CD14-positive monocyte (primary cell): ENCODE measurements around the gene TMEM82. TPM values are rescaled to one million over a fixed set of nuclear protein-coding genes. Genes with fewer than 3 reads are reported as not detected.

ENCODE experiments used
- DNase-seq, 3 donors: peaks; one replicate each; pipeline ENCODE4 v3.0.0-alpha.2; 2011 to 2022
- H2AFZ ChIP-seq: 2 replicates; pipeline ENCODE4 v1.6.0; 2012; ENCODE audit warnings: mild to moderate bottlenecking, low read depth, low read length, inconsistent platforms; ENCODE audit not compliant: insufficient read depth, poor library complexity, severe bottlenecking
- H3K27ac ChIP-seq, 2 donors: 1 replicate in 1 of 2; 2 replicates in 1 of 2; pipeline ENCODE4 v1.5.1; 2012 to 2013; ENCODE audit warnings: low read length in 2 of 2, control low read depth in 1 of 2, inconsistent platforms in 1 of 2, low read depth in 1 of 2, mild to moderate bottlenecking in 1 of 2
- H3K27me3 ChIP-seq, 2 donors: one replicate each; pipeline versions ENCODE4 v1.6.0 to v1.6.1; 2011 to 2013; ENCODE audit warnings: low read length in 2 of 2; ENCODE audit not compliant: control insufficient read depth in 2 of 2, insufficient read depth in 2 of 2
- H3K36me3 ChIP-seq, 2 donors: replicated peaks in 1 of 2; 1 replicate in 1 of 2; 2 replicates in 1 of 2; pipeline versions ENCODE4 v1.5.1 to v1.6.1; 2012 to 2013; ENCODE audit warnings: low read length in 2 of 2, control low read depth in 1 of 2, inconsistent platforms in 1 of 2, mild to moderate bottlenecking in 1 of 2; ENCODE audit not compliant: insufficient read depth in 2 of 2, control insufficient read depth in 1 of 2
- H3K4me1 ChIP-seq, 2 donors: 1 replicate in 1 of 2; 2 replicates in 1 of 2; pipeline versions ENCODE4 v1.5.1 to v1.6.1; 2012 to 2013; ENCODE audit warnings: low read length in 2 of 2, control low read depth in 1 of 2, inconsistent platforms in 1 of 2, mild to moderate bottlenecking in 1 of 2, moderate library complexity in 1 of 2; ENCODE audit not compliant: insufficient read depth in 2 of 2, control insufficient read depth in 1 of 2
- H3K4me2 ChIP-seq: replicated peaks from 2 replicates; pipeline ENCODE3; 2012; ENCODE audit warnings: low read length, moderate library complexity, mild to moderate bottlenecking; ENCODE audit not compliant: poor library complexity, severe bottlenecking; ENCODE audit errors: extremely low read depth
- H3K4me3 ChIP-seq, 3 experiments: fragments of 200-600 bp in 1 of 3; sonication (generic) in 1 of 3; replicated peaks in 1 of 3; 1 replicate in 2 of 3; 2 replicates in 1 of 3; pipeline ENCODE4 v1.5.1; 2011 to 2013; ENCODE audit warnings: low read length in 3 of 3, mild to moderate bottlenecking in 3 of 3, control low read depth in 2 of 3, low read depth in 2 of 3, inconsistent platforms in 1 of 3, moderate library complexity in 1 of 3
- H3K79me2 ChIP-seq: 2 replicates; pipeline ENCODE4 v1.6.0; 2012; ENCODE audit warnings: mild to moderate bottlenecking, control low read depth, inconsistent platforms, low read length, moderate library complexity; ENCODE audit not compliant: insufficient read depth
- H3K9ac ChIP-seq: 2 replicates; pipeline ENCODE4 v1.6.0; 2017; ENCODE audit warnings: low read length, mild to moderate bottlenecking; ENCODE audit not compliant: insufficient read depth, poor library complexity, severe bottlenecking
- H3K9me3 ChIP-seq, 2 donors: replicated peaks in 1 of 2; 1 replicate in 1 of 2; 2 replicates in 1 of 2; pipeline versions ENCODE4 v1.5.1 to v1.6.1; 2012 to 2013; ENCODE audit warnings: low read length in 2 of 2, control low read depth in 1 of 2; ENCODE audit not compliant: control insufficient read depth in 1 of 2, insufficient read depth in 1 of 2
- H4K20me1 ChIP-seq: 2 replicates; pipeline ENCODE4 v1.6.0; 2012; ENCODE audit warnings: mild to moderate bottlenecking, low read length, control low read depth, moderate library complexity; ENCODE audit not compliant: insufficient read depth
- H3K27ac Mint-ChIP-seq, 7 donors: one replicate each; pipeline ENCODE4 v1.8.0; 2020; ENCODE audit warnings: mild to moderate bottlenecking in 7 of 7, mixed read lengths in 7 of 7, moderate library complexity in 6 of 7, inconsistent platforms in 2 of 7
- H3K27me3 Mint-ChIP-seq, 3 donors: one replicate each; pipeline ENCODE4 v1.8.0; 2021 to 2022; ENCODE audit warnings: low read depth in 3 of 3, mild to moderate bottlenecking in 3 of 3, mixed read lengths in 3 of 3, moderate library complexity in 3 of 3, inconsistent platforms in 1 of 3
- H3K36me3 Mint-ChIP-seq, 2 donors: one replicate each; pipeline ENCODE4 v1.8.0; 2020; ENCODE audit warnings: mixed read lengths in 2 of 2, inconsistent platforms in 1 of 2, mild to moderate bottlenecking in 1 of 2
- H3K4me1 Mint-ChIP-seq: one replicate; pipeline ENCODE4 v1.8.0; 2020; ENCODE audit warnings: mild to moderate bottlenecking, mixed read lengths
- H3K4me3 Mint-ChIP-seq, 2 donors: one replicate each; pipeline ENCODE4 v1.8.0; 2020; ENCODE audit warnings: mild to moderate bottlenecking in 2 of 2, mixed read lengths in 2 of 2, moderate library complexity in 1 of 2
- H3K9me3 Mint-ChIP-seq, 7 donors: one replicate each; pipeline ENCODE4 v1.8.0; 2020 to 2022; ENCODE audit warnings: mixed read lengths in 7 of 7, mild to moderate bottlenecking in 6 of 7, moderate library complexity in 6 of 7, inconsistent platforms in 2 of 7
- WGBS: methylation state at CpG from one replicate; pipeline ENCODE4 v1.1.5; 2013; ENCODE audit warnings: missing lambda C conversion rate; ENCODE audit not compliant: insufficient coverage; 5-methylcytosine and 5-hydroxymethylcytosine counted together
- intact Hi-C, 2 donors: fragments of 100-400 bp; cut with micrococcal nuclease; formaldehyde crosslinking; loops; one replicate each; pipeline versions ENCODE4 v1.15.0 to v1.15.1; 2023
- polyA plus RNA-seq, 3 donors: library from polyadenylated mRNA; depleted of rRNA in 1 of 3; unstranded in 2 of 3; stranded (reverse) in 1 of 3; fragments of 300-500 nt in 2 of 3; fragments of >200 nt in 1 of 3; fragmentation: Illumina TruSeq in 2 of 3; gene quantifications; 1 replicate in 2 of 3; 2 replicates in 1 of 3; pipeline ENCODE4 v1.2.3, GENCODE V29; 2012 to 2021
- TF ChIP-seq, protein P1 (sequence below): fragments of 200-600 bp; IDR thresholded peaks from one replicate; pipeline ENCODE4 v1.8.0; 2022; ENCODE audit warnings: antibody characterized with exemption, mild to moderate bottlenecking

The TMEM82 gene
- polyA plus RNA-seq, 3 donors, result not detected

DNA sequence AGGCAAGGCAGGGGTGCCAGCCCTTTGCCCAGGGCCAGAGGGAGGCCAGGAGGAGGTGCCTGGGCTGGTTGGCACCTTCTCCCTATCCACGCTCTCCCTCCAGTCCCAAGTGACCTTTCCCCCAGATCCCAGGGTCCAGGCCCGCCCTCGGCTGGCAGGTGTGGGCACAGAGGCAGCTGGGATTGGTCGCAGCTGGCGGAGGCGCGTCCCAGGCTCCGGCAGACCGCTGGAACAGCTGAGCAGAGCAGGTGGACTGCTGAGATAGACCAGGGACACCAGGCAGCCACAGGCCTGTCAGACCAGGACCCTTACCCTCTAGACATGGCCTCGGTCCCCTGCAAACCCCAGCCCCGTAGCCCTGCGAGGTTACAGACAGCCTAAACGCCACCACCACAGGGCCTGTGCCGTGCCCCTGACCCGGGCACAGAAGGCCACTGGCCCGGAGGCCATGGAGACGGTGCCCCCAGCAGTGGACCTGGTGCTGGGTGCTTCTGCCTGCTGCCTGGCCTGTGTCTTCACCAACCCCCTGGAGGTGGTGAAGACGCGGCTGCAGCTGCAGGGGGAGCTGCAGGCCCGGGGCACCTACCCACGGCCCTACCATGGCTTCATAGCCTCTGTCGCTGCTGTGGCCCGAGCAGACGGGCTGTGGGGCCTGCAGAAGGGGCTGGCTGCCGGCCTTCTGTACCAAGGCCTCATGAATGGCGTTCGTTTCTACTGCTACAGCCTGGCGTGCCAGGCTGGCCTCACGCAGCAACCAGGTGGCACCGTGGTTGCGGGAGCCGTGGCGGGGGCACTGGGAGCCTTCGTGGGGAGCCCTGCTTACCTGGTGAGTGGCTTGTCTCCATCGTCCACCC, 6.0 kb upstream of the TMEM82 start, which contains the start of gene SLC25A34:
TSS of gene SLC25A34 (plus strand) at position 221 of the 854 bp plus-strand sequence. CDS start at position 449, 228 bp downstream.
- Mint-ChIP-seq H3K4me1 (peaks cover under 1% of the 10 kb centered on the region), H3K36me3 (peaks cover 29 to 41% of the 10 kb centered on the region in 2 donors), H3K27ac (peak within 1 kb of the TSS in 2 of 7 donors; percentile 43 to 46), H3K4me3 (no peak within 1 kb of the TSS), H3K27me3 (peaks cover 0 to 4% (median 0%) of the 10 kb centered on the region in 3 donors), H3K9me3 (peaks cover 0 to 1% (median 0%) of the 10 kb centered on the region in 7 donors)
- Histone ChIP-seq H3K4me2 (no peak within 1 kb of the TSS), H3K9ac (no peak within 1 kb of the TSS), H4K20me1 (peaks cover 5% of the 10 kb centered on the region), H3K27ac (no peak within 1 kb of the TSS), H3K27me3 (no peaks in the 10 kb centered on the region), H3K36me3 (peaks cover 38 to 41% of the 10 kb centered on the region in 2 donors), H3K4me3 (no peak within 1 kb of the TSS), H3K79me2 (no peaks in the 10 kb centered on the region), H3K9me3 (no peaks in the 10 kb centered on the region), H3K4me1 (no peaks in the 10 kb centered on the region), H2AFZ (no peak within 1 kb of the TSS)
- TF ChIP-seq, protein P1, sequence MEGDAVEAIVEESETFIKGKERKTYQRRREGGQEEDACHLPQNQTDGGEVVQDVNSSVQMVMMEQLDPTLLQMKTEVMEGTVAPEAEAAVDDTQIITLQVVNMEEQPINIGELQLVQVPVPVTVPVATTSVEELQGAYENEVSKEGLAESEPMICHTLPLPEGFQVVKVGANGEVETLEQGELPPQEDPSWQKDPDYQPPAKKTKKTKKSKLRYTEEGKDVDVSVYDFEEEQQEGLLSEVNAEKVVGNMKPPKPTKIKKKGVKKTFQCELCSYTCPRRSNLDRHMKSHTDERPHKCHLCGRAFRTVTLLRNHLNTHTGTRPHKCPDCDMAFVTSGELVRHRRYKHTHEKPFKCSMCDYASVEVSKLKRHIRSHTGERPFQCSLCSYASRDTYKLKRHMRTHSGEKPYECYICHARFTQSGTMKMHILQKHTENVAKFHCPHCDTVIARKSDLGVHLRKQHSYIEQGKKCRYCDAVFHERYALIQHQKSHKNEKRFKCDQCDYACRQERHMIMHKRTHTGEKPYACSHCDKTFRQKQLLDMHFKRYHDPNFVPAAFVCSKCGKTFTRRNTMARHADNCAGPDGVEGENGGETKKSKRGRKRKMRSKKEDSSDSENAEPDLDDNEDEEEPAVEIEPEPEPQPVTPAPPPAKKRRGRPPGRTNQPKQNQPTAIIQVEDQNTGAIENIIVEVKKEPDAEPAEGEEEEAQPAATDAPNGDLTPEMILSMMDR, result no peak
- intact Hi-C loops, result no loop called here
- no peak for DNase-seq
- WGBS, result 92% methylated on average over 29 of the region's 35 CpGs

DNA sequence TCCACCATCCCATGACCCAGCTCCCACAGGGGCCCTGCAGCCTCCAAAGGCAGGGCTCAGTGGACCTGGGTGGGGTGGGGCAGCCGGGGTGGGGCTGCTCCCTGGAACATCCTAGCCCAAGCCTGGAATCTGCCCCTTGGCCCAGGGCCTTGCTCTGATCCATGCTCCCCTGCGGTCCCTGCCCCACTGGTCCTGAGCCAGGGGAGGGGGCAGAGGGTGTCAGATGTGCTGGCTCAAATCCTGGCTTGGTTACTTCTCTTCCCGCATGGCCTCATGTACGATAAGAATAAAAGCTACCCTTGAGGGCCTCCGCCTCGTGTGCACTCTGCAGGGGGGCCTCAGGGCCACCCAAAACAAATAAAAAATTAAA, 5.4 kb upstream of the TMEM82 start:
- WGBS, result 60% methylated on average over 1 of the region's 6 CpGs
- no peak overlapping the region for H3K4me3 ChIP-seq
- Mint-ChIP-seq H3K27ac (no peak overlapping the region), H3K4me3 (no peak overlapping the region), H3K36me3 (peaks cover 24 to 35% of the 10 kb centered on the region in 2 donors), H3K9me3 (peaks cover 0 to 1% (median 0%) of the 10 kb centered on the region in 7 donors), H3K27me3 (peaks cover 0 to 4% (median 0%) of the 10 kb centered on the region in 3 donors), H3K4me1 (peaks cover 4% of the 10 kb centered on the region)
- H3K4me2 ChIP-seq, result no peak overlapping the region
- no peak overlapping the region for H3K27ac ChIP-seq
- intact Hi-C loops, result no loop called here
- peaks cover 32 to 34% of the 10 kb centered on the region in 2 donors for H3K36me3 ChIP-seq
- no peaks in the 10 kb centered on the region for H3K4me1 ChIP-seq
- H4K20me1 ChIP-seq, result peaks cover 4% of the 10 kb centered on the region
- no peak overlapping the region for H3K9ac ChIP-seq
- H3K27me3 ChIP-seq, result no peaks in the 10 kb centered on the region
- TF ChIP-seq, protein P1, result no peak
- no peaks in the 10 kb centered on the region for H3K79me2 ChIP-seq
- no peak overlapping the region for H2AFZ ChIP-seq
- DNase-seq, result no peak
- H3K9me3 ChIP-seq, result no peaks in the 10 kb centered on the region
